Measurements from ENCODE around the gene TRIB2.

The TRIB2 gene

DNA sequence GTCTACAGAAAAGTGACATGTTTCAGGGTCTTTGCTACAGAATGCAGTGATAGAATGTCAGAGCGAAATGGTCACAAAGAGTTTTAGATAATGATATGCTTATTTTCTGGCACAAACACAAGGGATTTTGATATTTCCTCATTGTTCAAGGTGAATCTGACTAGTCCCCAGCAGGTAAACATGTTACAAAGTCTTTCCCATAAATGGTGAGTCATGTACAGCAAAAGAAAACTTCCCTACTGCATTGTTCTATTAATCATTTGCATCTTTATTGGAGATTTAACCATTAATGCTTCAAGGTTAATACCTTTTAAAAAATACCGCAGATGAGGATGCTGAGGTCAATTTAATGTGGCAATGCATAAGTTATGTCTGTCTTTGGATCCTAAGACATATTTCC, 19.1 kb upstream of the TRIB2 start:
- H3K27me3 ChIP-seq (ENCODE audit: insufficient read depth, low read length): no peaks in the 10 kb centered on the region
- no peak overlapping the region for H2AK5ac ChIP-seq (ENCODE audit: low read length)
- no peaks in the 10 kb centered on the region for H3K4me1 ChIP-seq (ENCODE audit: control insufficient read depth in 1 of 2, insufficient read depth in 2 of 2, low read length in 2 of 2)
- H3K9ac ChIP-seq (ENCODE audit: low read length): no peak overlapping the region
- H2AFZ ChIP-seq (ENCODE audit: insufficient read depth, low read length, poor library complexity): no peak overlapping the region
- H3K27ac ChIP-seq (ENCODE audit: low read depth, low read length): no peak overlapping the region
- H2BK120ac ChIP-seq (ENCODE audit: insufficient read depth, low read length, poor library complexity): no peak overlapping the region
- no peak overlapping the region for H3K18ac ChIP-seq (ENCODE audit: low read length)
- no peak overlapping the region for H4K8ac ChIP-seq (ENCODE audit: low read depth, low read length)
- DNase-seq: no peak
- no peaks in the 10 kb centered on the region for H3K36me3 ChIP-seq (ENCODE audit: control insufficient read depth in 1 of 2, insufficient read depth in 2 of 2, low read length in 2 of 2)
- H3K4me3 ChIP-seq (ENCODE audit: low read depth, low read length): no peak overlapping the region
- H4K12ac ChIP-seq (ENCODE audit: low read depth, low read length): no peak overlapping the region
- H3K14ac ChIP-seq (ENCODE audit: low read length): no peak overlapping the region
- WGBS (ENCODE audit: extremely low coverage, insufficient coverage, insufficient read length): no CpG with 5 or more reads among the region's 2 CpGs
- no peaks in the 10 kb centered on the region for H3K79me2 ChIP-seq (ENCODE audit: control insufficient read depth, insufficient read depth, low read length, poor library complexity)
- no peak overlapping the region for H3K4me2 ChIP-seq (ENCODE audit: low read length)
- no peak overlapping the region for H3K23ac ChIP-seq (ENCODE audit: low read length)
- H3K4ac ChIP-seq (ENCODE audit: low read depth, low read length): no peak overlapping the region
- no peaks in the 10 kb centered on the region for H3K9me3 ChIP-seq (ENCODE audit: insufficient read depth, low read depth, low read length)
- H3K79me1 ChIP-seq (ENCODE audit: low read length): no peaks in the 10 kb centered on the region
- no peak overlapping the region for H2BK12ac ChIP-seq (ENCODE audit: low read length)
- no peak overlapping the region for H2BK5ac ChIP-seq (ENCODE audit: low read depth, low read length, poor library complexity)
- no peak overlapping the region for H4K91ac ChIP-seq (ENCODE audit: low read depth, low read length)

DNA sequence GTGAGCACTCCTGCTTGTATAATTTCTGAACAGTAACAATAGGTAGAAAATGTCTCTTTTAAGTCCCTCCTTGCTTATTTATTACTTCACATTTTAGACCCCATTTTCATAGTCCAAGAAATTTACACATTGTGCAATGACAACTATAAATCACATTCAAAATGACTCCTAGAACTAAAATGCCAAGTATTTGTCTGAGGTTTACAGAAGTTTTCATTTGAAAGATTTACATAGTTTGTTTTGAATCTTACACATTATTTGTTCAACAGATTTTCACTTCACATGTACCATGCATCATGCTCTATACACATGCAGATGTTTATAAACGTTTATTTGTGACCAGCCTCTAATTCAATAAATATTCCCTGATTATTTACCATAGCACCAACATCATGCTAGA, 15.7 kb upstream of the TRIB2 start:
- no peak overlapping the region for H3K27ac ChIP-seq (ENCODE audit: low read depth, low read length)
- H2AFZ ChIP-seq (ENCODE audit: insufficient read depth, low read length, poor library complexity): no peak overlapping the region
- no peak overlapping the region for H2BK12ac ChIP-seq (ENCODE audit: low read length)
- no peak overlapping the region for H3K23ac ChIP-seq (ENCODE audit: low read length)
- H3K4me2 ChIP-seq (ENCODE audit: low read length): no peak overlapping the region
- no peak overlapping the region for H3K4me3 ChIP-seq (ENCODE audit: low read depth, low read length)
- H3K4ac ChIP-seq (ENCODE audit: low read depth, low read length): no peak overlapping the region
- no peak overlapping the region for H3K9ac ChIP-seq (ENCODE audit: low read length)
- H3K9me3 ChIP-seq (ENCODE audit: insufficient read depth, low read depth, low read length): peaks cover 2% of the 10 kb centered on the region
- no peaks in the 10 kb centered on the region for H3K79me2 ChIP-seq (ENCODE audit: control insufficient read depth, insufficient read depth, low read length, poor library complexity)
- H3K36me3 ChIP-seq (ENCODE audit: control insufficient read depth in 1 of 2, insufficient read depth in 2 of 2, low read length in 2 of 2): no peaks in the 10 kb centered on the region
- H4K91ac ChIP-seq (ENCODE audit: low read depth, low read length): no peak overlapping the region
- no peaks in the 10 kb centered on the region for H3K4me1 ChIP-seq (ENCODE audit: control insufficient read depth in 1 of 2, insufficient read depth in 2 of 2, low read length in 2 of 2)
- no CpG with 5 or more reads among the region's 1 CpG for WGBS (ENCODE audit: extremely low coverage, insufficient coverage, insufficient read length)
- no peak overlapping the region for H3K14ac ChIP-seq (ENCODE audit: low read length)
- no peak overlapping the region for H2BK5ac ChIP-seq (ENCODE audit: low read depth, low read length, poor library complexity)
- no peaks in the 10 kb centered on the region for H3K79me1 ChIP-seq (ENCODE audit: low read length)
- H4K12ac ChIP-seq (ENCODE audit: low read depth, low read length): no peak overlapping the region
- H3K18ac ChIP-seq (ENCODE audit: low read length): no peak overlapping the region
- no peak overlapping the region for H2AK5ac ChIP-seq (ENCODE audit: low read length)
- no peaks in the 10 kb centered on the region for H3K27me3 ChIP-seq (ENCODE audit: insufficient read depth, low read length)
- DNase-seq: no peak
- H2BK120ac ChIP-seq (ENCODE audit: insufficient read depth, low read length, poor library complexity): no peak overlapping the region
- H4K8ac ChIP-seq (ENCODE audit: low read depth, low read length): no peak overlapping the region

GRCh38 chr2:12701786-12702167, 15.0 kb upstream of the TRIB2 start:
- H2BK12ac ChIP-seq (ENCODE audit: low read length): no peak overlapping the region
- H3K14ac ChIP-seq (ENCODE audit: low read length): no peak overlapping the region
- no peak overlapping the region for H3K4me3 ChIP-seq (ENCODE audit: low read depth, low read length)
- no peak overlapping the region for H4K91ac ChIP-seq (ENCODE audit: low read depth, low read length)
- no peaks in the 10 kb centered on the region for H3K27me3 ChIP-seq (ENCODE audit: insufficient read depth, low read length)
- no peak overlapping the region for H3K27ac ChIP-seq (ENCODE audit: low read depth, low read length)
- no peaks in the 10 kb centered on the region for H3K36me3 ChIP-seq (ENCODE audit: control insufficient read depth in 1 of 2, insufficient read depth in 2 of 2, low read length in 2 of 2)
- no peak overlapping the region for H3K9ac ChIP-seq (ENCODE audit: low read length)
- no peak overlapping the region for H3K18ac ChIP-seq (ENCODE audit: low read length)
- H3K79me2 ChIP-seq (ENCODE audit: control insufficient read depth, insufficient read depth, low read length, poor library complexity): no peaks in the 10 kb centered on the region
- H3K4me1 ChIP-seq (ENCODE audit: control insufficient read depth in 1 of 2, insufficient read depth in 2 of 2, low read length in 2 of 2): no peaks in the 10 kb centered on the region
- H3K79me1 ChIP-seq (ENCODE audit: low read length): no peaks in the 10 kb centered on the region
- H4K12ac ChIP-seq (ENCODE audit: low read depth, low read length): no peak overlapping the region
- H3K4me2 ChIP-seq (ENCODE audit: low read length): no peak overlapping the region
- no peak overlapping the region for H2AK5ac ChIP-seq (ENCODE audit: low read length)
- no peak overlapping the region for H4K8ac ChIP-seq (ENCODE audit: low read depth, low read length)
- no peak for DNase-seq
- no peak overlapping the region for H3K4ac ChIP-seq (ENCODE audit: low read depth, low read length)
- no peak overlapping the region for H3K23ac ChIP-seq (ENCODE audit: low read length)
- no peak overlapping the region for H2BK5ac ChIP-seq (ENCODE audit: low read depth, low read length, poor library complexity)
- H3K9me3 ChIP-seq (ENCODE audit: insufficient read depth, low read depth, low read length): peaks cover 2% of the 10 kb centered on the region
- no peak overlapping the region for H2BK120ac ChIP-seq (ENCODE audit: insufficient read depth, low read length, poor library complexity)
- H2AFZ ChIP-seq (ENCODE audit: insufficient read depth, low read length, poor library complexity): no peak overlapping the region
- no CpG with 5 or more reads among the region's 5 CpGs for WGBS (ENCODE audit: extremely low coverage, insufficient coverage, insufficient read length)

GRCh38 chr2:12702168-12703121, 14.3 kb upstream of the TRIB2 start:
- Histone ChIP-seq H3K27ac (ENCODE audit: low read depth, low read length) (no peak overlapping the region), H3K18ac (ENCODE audit: low read length) (no peak overlapping the region), H3K27me3 (ENCODE audit: insufficient read depth, low read length) (no peaks in the 10 kb centered on the region), H3K79me1 (ENCODE audit: low read length) (no peaks in the 10 kb centered on the region), H2BK120ac (ENCODE audit: insufficient read depth, low read length, poor library complexity) (no peak overlapping the region), H3K4me1 (ENCODE audit: control insufficient read depth in 1 of 2, insufficient read depth in 2 of 2, low read length in 2 of 2) (no peaks in the 10 kb centered on the region), H2BK5ac (ENCODE audit: low read depth, low read length, poor library complexity) (no peak overlapping the region), H3K9ac (ENCODE audit: low read length) (no peak overlapping the region), H3K23ac (ENCODE audit: low read length) (no peak overlapping the region), H3K14ac (ENCODE audit: low read length) (no peak overlapping the region), H3K79me2 (ENCODE audit: control insufficient read depth, insufficient read depth, low read length, poor library complexity) (no peaks in the 10 kb centered on the region), H3K4ac (ENCODE audit: low read depth, low read length) (no peak overlapping the region), H2AFZ (ENCODE audit: insufficient read depth, low read length, poor library complexity) (no peak overlapping the region), H2AK5ac (ENCODE audit: low read length) (no peak overlapping the region), H4K8ac (ENCODE audit: low read depth, low read length) (no peak overlapping the region), H3K36me3 (ENCODE audit: control insufficient read depth in 1 of 2, insufficient read depth in 2 of 2, low read length in 2 of 2) (no peaks in the 10 kb centered on the region), H3K9me3 (ENCODE audit: insufficient read depth, low read depth, low read length) (peaks cover 2% of the 10 kb centered on the region), H4K91ac (ENCODE audit: low read depth, low read length) (no peak overlapping the region), H4K12ac (ENCODE audit: low read depth, low read length) (no peak overlapping the region), H3K4me2 (ENCODE audit: low read length) (no peak overlapping the region), H2BK12ac (ENCODE audit: low read length) (no peak overlapping the region), H3K4me3 (ENCODE audit: low read depth, low read length) (no peak overlapping the region)
- WGBS (ENCODE audit: extremely low coverage, insufficient coverage, insufficient read length): no CpG with 5 or more reads among the region's 7 CpGs
- peak in 1 of 2 donors; percentile 13 for DNase-seq
